Measurements from ENCODE around the gene GALC.
"Not testable (repeated sequence)": the region's sequence is repeated elsewhere in the genome, so short reads cannot be mapped to it uniquely, and the experiment has no call there.

Gene GALC

DNA sequence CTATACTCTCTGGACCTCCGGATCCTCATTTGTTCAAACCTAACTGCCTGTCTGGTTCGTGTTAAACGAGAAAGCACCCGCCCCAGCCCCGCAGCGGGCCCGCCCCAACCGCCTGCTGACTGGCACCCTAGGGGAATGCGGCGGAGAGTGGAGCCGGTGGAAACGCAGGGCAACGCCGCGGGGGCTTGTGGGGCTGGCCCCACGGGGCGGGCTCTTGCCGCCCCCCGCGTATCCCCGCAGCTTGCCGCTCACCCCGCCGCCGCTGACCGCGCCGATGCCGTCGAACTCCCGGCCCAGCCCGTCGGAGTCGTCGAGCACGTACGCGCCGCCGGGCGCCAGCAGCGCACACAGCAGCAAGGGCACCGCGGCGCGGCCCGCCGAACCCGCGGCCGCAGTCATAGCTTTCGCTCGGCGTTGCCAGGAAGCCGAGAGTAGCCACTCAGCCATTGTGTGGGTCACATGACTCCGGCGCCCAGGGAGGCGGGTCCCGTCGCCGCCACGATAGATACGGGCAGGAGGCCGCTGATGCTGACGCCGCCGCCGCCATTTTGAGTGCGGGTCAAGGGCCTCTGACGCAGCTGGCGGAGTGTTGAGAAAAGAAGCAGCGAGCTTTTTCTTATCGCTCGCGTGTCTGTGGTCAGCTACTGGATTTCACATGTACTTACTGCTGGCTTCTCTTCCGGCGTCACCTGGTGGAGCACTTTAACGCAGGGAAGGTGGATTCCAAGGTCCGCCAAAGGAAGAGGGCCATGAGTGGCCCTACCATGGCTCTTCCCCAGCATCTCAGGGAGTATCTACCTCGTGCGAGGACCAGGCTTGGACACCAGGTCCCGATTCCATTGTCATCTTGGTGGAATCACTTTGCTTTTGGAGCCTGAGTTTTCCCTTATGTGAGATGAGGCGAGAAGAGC lies at the start of gene GALC:
Gene GALC, minus strand, starts transcription at position 465 of the 911 bp plus-strand sequence. Its CDS starts 18 bp downstream, at position 447.
- peak; percentile 69 for DNase-seq

DNA sequence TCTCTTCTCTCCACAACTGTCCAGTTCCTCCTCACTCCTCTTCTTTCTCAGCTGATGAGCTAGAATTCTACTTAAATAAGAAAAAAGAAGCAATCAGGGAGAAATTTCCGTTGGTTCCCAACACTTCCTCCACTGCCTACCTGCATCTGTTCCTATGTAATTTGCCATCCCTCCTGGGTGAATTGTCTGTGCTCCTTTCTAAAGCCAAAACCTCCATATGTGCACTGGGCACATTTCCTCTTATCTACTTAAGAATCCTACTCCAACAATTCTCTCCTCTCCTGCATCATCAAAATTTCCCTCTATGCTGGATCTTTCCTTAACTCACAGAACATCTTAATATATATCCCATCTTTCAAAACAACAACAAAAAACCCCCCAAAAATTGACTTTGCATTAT lies 47.2 kb upstream of the GALC start:
- DNase-seq = no peak

DNA sequence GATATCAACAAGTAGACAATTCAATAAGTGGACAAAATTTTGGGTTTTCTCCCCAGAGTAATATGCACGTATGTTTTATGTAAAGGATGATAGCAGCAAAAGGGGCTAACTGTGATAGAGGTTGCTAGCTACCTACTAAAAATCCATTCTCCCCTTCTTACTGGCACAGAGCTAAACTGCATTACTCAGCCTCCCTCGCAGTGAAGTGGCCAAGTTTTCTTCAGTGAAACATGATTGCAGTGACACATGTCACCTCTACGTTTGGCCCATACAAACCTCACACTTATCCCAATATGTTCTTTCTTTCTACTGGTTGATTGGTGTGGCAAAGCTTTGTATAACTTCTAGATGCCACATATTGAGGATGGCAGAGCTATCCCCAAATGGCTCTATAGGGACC lies 46.2 kb upstream of the GALC start:
- DNase-seq = no peak

GRCh38 chr14:88037325-88037724 lies 44.3 kb upstream of the GALC start:
- no peak for DNase-seq

GRCh38 chr14:88036422-88036821 lies 43.4 kb upstream of the GALC start:
- DNase-seq = no peak

GRCh38 chr14:88034076-88034475 lies 41.1 kb upstream of the GALC start:
- DNase-seq = no peak

DNA sequence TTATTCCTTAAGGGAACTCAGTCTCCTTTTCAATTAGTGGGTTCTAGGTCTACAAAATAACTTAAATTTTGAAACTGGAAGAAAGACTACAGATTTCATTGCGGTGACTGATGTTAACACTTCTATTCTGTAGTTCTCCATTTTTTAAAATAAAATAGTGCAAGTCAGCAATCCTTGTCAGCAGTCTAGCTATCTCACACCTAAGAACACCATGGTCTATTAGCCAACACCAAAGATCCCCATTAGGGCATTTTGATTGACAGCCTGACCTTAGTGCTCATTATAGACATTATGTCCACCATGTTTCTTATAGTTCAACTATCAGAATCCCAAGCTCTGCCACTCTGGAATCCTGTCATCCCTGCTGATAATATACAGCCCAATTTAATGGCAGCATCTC lies 39.4 kb upstream of the GALC start:
- DNase-seq = no peak

DNA sequence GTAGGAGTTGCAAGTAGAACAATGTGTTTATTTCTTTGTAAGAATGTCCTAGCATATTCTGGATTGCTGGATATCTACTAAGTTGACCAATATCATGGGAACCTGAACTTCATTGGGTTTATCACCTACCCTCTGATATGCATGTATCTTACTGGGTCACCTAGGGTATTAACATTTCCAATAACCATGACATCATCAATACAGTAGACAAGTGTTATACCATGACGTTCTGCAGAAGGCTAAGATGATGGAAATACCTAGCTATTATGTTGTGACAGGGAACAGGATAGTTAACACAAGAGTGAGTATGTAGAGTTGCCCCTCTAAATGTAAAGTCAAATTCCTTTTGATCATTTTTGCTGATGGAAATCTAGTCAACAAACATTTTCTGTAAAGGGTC lies 37.9 kb upstream of the GALC start:
- no peak for DNase-seq

- no peak for DNase-seq
Measured at GRCh38 chr14:88030079-88030478, 37.1 kb upstream of the GALC start.

- DNase-seq = no peak
Measured at GRCh38 chr14:88029500-88029899, 36.5 kb upstream of the GALC start.

- DNase-seq = no peak
Measured at GRCh38 chr14:88026890-88027289, 33.9 kb upstream of the GALC start.

- DNase-seq = no peak
Measured at GRCh38 chr14:88025313-88025712, 32.3 kb upstream of the GALC start.

- not testable (repeated sequence) for DNase-seq
Measured at GRCh38 chr14:88024252-88025086, 31.5 kb upstream of the GALC start.

GRCh38 chr14:88023658-88024187 lies 30.7 kb upstream of the GALC start:
- no peak for DNase-seq

GRCh38 chr14:88017535-88017934 lies 24.6 kb upstream of the GALC start:
- DNase-seq = no peak

DNA sequence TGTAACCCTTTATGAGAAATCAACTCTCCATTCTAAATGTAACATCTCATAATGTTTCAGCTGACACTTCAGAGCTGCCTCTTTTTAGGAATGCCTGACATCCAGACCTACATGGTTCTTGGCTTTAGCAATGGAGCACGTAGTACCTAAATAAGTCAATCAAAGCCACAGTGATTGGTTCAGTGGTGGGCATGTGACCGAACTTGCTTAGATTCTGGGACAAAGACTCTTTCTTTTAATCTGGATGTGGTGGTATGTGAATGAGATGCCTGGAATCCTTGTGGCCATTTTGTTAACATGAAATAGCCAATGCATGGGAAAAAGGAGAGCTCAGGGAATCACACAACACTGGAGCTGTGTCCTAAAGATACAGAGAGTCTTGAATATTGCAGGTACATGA lies 23.8 kb upstream of the GALC start:
- DNase-seq = no peak

DNA sequence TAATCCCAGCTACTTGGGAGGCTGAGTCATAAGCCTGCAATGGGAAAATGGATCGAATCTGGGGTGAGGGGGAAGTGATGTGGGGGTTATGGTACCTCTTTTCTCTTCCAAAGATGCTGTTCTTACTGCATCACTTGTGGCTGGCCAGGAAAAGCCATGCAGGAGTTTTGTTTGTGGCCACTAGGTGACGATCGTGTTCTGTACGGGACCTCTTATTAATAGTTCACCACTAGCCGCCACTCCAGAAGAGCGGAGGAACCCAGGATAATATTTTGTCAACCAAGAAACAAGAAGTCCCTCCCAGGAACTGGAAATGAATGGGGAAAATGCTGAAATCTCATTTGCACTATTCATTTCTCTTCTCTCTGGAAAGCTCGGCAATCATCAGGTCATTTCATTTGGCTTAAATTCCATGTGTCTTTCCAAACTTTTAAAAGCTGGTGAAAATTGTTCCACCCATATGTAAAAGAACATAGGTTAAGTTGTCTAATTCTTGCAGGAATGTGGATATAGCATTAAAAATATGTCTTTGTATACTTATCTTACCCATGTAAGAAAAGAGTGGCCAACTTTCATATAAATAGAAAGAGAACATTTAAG lies 20.9 kb upstream of the GALC start:
- no peak for DNase-seq

- no peak for DNase-seq
Measured at GRCh38 chr14:88012495-88012894, 19.5 kb upstream of the GALC start.

DNA sequence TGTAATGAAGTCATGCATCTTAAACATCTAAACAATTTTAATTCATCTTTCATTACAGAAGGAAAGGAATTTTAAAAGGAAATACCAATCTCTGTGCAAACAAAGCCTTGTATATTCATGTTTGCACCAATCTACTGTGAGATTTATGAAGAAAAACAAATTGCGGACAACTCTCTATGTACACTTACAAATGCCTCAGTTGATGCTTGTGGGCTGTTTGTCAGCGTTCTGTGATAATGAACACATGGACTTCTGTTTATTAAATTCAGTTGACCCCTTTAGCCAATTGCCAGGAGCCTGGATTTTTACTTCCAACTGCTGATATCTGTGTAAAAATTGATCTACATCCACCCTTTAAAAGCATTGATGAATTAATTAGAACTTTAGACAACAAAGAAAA lies 17.3 kb upstream of the GALC start:
- DNase-seq = no peak

- DNase-seq = no peak
Measured at GRCh38 chr14:88009486-88009885, 16.5 kb upstream of the GALC start.

- no peak for DNase-seq
Measured at GRCh38 chr14:88008039-88008742, 15.2 kb upstream of the GALC start.

DNA sequence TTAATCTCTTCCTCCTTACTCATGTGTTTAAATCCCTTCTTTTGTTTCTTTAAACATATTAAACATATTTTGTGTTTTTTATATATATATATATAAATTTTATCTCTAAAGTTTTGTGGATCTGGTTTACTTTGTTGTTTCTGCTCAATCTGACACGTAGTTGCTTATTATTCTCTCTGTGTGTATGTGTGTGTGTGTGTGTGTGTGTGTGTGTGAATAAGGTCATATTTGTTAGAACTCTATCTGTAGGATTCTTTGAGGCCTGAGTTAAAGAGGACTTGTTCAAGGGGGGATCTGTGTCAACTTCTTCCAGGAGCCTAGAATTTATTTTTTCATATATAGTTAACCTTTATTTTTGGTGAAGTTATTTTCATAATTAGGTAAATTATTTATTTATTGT lies 14.6 kb upstream of the GALC start:
- no peak for DNase-seq

Measured in NCI-H2029 (cell line).